Measurements from ENCODE around the gene UGT1A8.

Gene UGT1A8

GRCh38 chr2:233775414-233775813 lies 158.0 kb downstream of the UGT1A8 start:
- ChIA-PET POLR2A (no interaction called here), CTCF (no interaction called here)
- no peak for DNase-seq (ENCODE audit: extremely low spot score)
- no peak for TF ChIP-seq ELF4 (IDR thresholded peaks at IDR 0.05)
- no peak for TF ChIP-seq SUZ12 (IDR thresholded peaks at IDR 0.05)
- no peak for TF ChIP-seq ZNF384 (IDR thresholded peaks at IDR 0.05)
- no peak for TF ChIP-seq TARDBP (IDR thresholded peaks at IDR 0.05)
- no peak for TF ChIP-seq CTBP1 (IDR thresholded peaks at IDR 0.05; ENCODE audit: borderline replicate concordance)

GRCh38 chr2:233778030-233778429 lies 160.6 kb downstream of the UGT1A8 start, which contains the start of gene MROH2A:
TSS of gene MROH2A (plus strand) at chr2:233778330. CDS start at chr2:233779359, 1,029 bp downstream.
- ChIA-PET POLR2A (no interaction called here), CTCF (no interaction called here)
- no peak for DNase-seq (ENCODE audit: extremely low spot score)
- TF ChIP-seq L3MBTL2 (conservative IDR thresholded peaks at IDR 0.05) (no peak), LEF1 (IDR thresholded peaks at IDR 0.05; ENCODE audit: borderline replicate concordance) (no peak), ELF4 (IDR thresholded peaks at IDR 0.05) (no peak), BHLHE40 (IDR thresholded peaks at IDR 0.05; ENCODE audit: borderline replicate concordance) (no peak), ARNT (IDR thresholded peaks at IDR 0.05) (no peak), NFRKB (IDR thresholded peaks at IDR 0.05) (no peak), HDGF (IDR thresholded peaks at IDR 0.05; ENCODE audit: borderline replicate concordance) (no peak), SP1 (IDR thresholded peaks at IDR 0.05) (no peak), ZNF384 (IDR thresholded peaks at IDR 0.05) (no peak)

GRCh38 chr2:233779722-233780121 lies 162.3 kb downstream of the UGT1A8 start:
- ChIA-PET CTCF (no interaction called here), POLR2A (no interaction called here)
- no peak for DNase-seq (ENCODE audit: extremely low spot score)
- TF ChIP-seq NFRKB (IDR thresholded peaks at IDR 0.05) (no peak), FOXA1 (IDR thresholded peaks at IDR 0.05) (no peak), HDGF (IDR thresholded peaks at IDR 0.05; ENCODE audit: borderline replicate concordance) (no peak), L3MBTL2 (conservative IDR thresholded peaks at IDR 0.05) (no peak), LEF1 (IDR thresholded peaks at IDR 0.05; ENCODE audit: borderline replicate concordance) (no peak), CTBP1 (IDR thresholded peaks at IDR 0.05; ENCODE audit: borderline replicate concordance) (no peak), BHLHE40 (IDR thresholded peaks at IDR 0.05; ENCODE audit: borderline replicate concordance) (no peak), SP1 (IDR thresholded peaks at IDR 0.05) (no peak), TARDBP (IDR thresholded peaks at IDR 0.05) (no peak), ELF4 (IDR thresholded peaks at IDR 0.05) (no peak), ZNF384 (IDR thresholded peaks at IDR 0.05) (no peak), FOXM1 (IDR thresholded peaks at IDR 0.05; ENCODE audit: borderline replicate concordance) (no peak), SUZ12 (IDR thresholded peaks at IDR 0.05) (no peak), FOXK2 (IDR thresholded peaks at IDR 0.05) (no peak), ARNT (IDR thresholded peaks at IDR 0.05) (no peak)
- TF ChIP-seq, protein P1, sequence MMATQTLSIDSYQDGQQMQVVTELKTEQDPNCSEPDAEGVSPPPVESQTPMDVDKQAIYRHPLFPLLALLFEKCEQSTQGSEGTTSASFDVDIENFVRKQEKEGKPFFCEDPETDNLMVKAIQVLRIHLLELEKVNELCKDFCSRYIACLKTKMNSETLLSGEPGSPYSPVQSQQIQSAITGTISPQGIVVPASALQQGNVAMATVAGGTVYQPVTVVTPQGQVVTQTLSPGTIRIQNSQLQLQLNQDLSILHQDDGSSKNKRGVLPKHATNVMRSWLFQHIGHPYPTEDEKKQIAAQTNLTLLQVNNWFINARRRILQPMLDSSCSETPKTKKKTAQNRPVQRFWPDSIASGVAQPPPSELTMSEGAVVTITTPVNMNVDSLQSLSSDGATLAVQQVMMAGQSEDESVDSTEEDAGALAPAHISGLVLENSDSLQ (IDR thresholded peaks at IDR 0.05): no peak

- ChIA-PET POLR2A (no interaction called here), CTCF (interaction anchor here (0.6 kb wide), 1 partner anchor 1168 kb away, joined by 3 read pairs; no protein-coding TSS in a partner anchor)
- DNase-seq (ENCODE audit: extremely low spot score): no peak
- TF ChIP-seq SUZ12 (IDR thresholded peaks at IDR 0.05) (no peak), TARDBP (IDR thresholded peaks at IDR 0.05) (no peak), CTBP1 (IDR thresholded peaks at IDR 0.05; ENCODE audit: borderline replicate concordance) (no peak), FOXA1 (IDR thresholded peaks at IDR 0.05) (no peak), FOXK2 (IDR thresholded peaks at IDR 0.05) (no peak)
- TF ChIP-seq, protein P1 (IDR thresholded peaks at IDR 0.05): no peak
Measured at GRCh38 chr2:233780771-233781170, 163.3 kb downstream of the UGT1A8 start.

DNA sequence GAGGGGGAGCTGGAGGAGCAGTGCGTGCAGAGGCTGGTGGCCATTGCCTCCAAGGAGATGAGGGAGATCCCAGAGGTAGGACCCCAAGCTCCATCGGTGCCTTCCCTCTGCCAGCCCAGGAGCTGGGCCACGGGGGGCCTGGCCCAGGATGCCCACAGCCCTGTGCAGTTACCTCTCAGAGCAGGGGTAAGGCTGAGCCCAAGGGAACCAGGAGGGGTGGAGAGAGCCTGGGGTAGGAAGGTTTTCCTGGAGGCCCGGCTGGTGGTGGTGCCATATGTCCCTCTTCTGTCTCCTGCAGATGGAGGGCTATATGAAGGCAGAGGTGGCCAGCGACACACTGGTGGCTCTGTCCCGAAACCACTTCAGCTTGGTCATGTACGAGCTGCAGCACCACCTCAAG lies 172.1 kb downstream of the UGT1A8 start:
- ChIA-PET CTCF (no interaction called here), POLR2A (no interaction called here)
- TF ChIP-seq ELF4 (IDR thresholded peaks at IDR 0.05) (no peak), FOXK2 (IDR thresholded peaks at IDR 0.05) (no peak), TARDBP (IDR thresholded peaks at IDR 0.05) (no peak), FOXA1 (IDR thresholded peaks at IDR 0.05) (no peak), LEF1 (IDR thresholded peaks at IDR 0.05; ENCODE audit: borderline replicate concordance) (no peak), NFRKB (IDR thresholded peaks at IDR 0.05) (no peak), SUZ12 (IDR thresholded peaks at IDR 0.05) (no peak), HDGF (IDR thresholded peaks at IDR 0.05; ENCODE audit: borderline replicate concordance) (no peak), ARNT (IDR thresholded peaks at IDR 0.05) (no peak), ZNF384 (IDR thresholded peaks at IDR 0.05) (no peak), L3MBTL2 (conservative IDR thresholded peaks at IDR 0.05) (no peak)
- TF ChIP-seq, protein P1 (IDR thresholded peaks at IDR 0.05): no peak
- DNase-seq (ENCODE audit: extremely low spot score): no peak

DNA sequence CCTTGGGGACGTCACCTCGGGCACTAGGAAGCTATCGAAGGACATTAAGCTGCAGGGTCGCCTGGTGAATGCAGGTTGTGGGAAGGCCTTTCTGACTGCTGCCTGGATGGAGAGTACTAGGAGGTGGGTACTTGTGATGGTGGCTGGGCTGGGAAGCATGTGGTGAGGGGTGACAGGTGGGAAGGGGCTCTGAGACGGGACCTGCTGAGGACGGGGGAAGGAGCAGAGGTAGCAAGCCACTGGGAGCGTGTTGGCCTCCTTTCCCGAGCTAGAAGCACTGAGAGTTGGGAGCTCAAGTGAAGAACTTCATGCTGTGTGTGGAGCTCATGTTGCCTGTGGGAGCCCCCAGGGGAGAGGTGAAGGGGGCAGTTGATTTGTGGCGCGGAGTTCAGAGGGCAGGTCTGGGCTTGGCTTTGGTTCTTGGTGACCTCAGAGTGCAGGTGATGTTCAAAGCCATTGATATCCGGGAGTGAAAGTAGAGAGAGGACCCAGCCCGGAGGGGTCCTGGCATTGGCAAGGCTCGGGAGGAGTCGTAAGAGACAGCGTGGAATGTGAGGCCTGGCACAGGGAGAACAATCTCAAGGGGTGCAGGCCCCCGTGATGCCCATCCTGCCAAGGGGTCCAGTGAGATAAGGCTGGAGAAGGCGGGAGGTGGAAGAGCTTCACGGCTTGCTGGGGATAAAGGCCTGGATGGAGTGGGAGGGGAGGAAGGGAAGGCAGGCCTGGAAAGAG lies 173.9 kb downstream of the UGT1A8 start:
- ChIA-PET POLR2A (no interaction called here), CTCF (no interaction called here)
- no peak for DNase-seq (ENCODE audit: extremely low spot score)
- TF ChIP-seq BHLHE40 (IDR thresholded peaks at IDR 0.05; ENCODE audit: borderline replicate concordance): no peak
- TF ChIP-seq LEF1 (IDR thresholded peaks at IDR 0.05; ENCODE audit: borderline replicate concordance): no peak
- no peak for TF ChIP-seq FOXM1 (IDR thresholded peaks at IDR 0.05; ENCODE audit: borderline replicate concordance)
- no peak for TF ChIP-seq SUZ12 (IDR thresholded peaks at IDR 0.05)
- TF ChIP-seq, protein P1 (IDR thresholded peaks at IDR 0.05): no peak
- no peak for TF ChIP-seq L3MBTL2 (conservative IDR thresholded peaks at IDR 0.05)
- TF ChIP-seq ELF4 (IDR thresholded peaks at IDR 0.05): no peak
- no peak for TF ChIP-seq NFRKB (IDR thresholded peaks at IDR 0.05)
- no peak for TF ChIP-seq ZNF384 (IDR thresholded peaks at IDR 0.05)
- no peak for TF ChIP-seq CTBP1 (IDR thresholded peaks at IDR 0.05; ENCODE audit: borderline replicate concordance)
- TF ChIP-seq FOXA1 (IDR thresholded peaks at IDR 0.05): no peak
- TF ChIP-seq TARDBP (IDR thresholded peaks at IDR 0.05): no peak
- no peak for TF ChIP-seq ARNT (IDR thresholded peaks at IDR 0.05)
